ENCODE data around the gene KAZN.

DNA sequence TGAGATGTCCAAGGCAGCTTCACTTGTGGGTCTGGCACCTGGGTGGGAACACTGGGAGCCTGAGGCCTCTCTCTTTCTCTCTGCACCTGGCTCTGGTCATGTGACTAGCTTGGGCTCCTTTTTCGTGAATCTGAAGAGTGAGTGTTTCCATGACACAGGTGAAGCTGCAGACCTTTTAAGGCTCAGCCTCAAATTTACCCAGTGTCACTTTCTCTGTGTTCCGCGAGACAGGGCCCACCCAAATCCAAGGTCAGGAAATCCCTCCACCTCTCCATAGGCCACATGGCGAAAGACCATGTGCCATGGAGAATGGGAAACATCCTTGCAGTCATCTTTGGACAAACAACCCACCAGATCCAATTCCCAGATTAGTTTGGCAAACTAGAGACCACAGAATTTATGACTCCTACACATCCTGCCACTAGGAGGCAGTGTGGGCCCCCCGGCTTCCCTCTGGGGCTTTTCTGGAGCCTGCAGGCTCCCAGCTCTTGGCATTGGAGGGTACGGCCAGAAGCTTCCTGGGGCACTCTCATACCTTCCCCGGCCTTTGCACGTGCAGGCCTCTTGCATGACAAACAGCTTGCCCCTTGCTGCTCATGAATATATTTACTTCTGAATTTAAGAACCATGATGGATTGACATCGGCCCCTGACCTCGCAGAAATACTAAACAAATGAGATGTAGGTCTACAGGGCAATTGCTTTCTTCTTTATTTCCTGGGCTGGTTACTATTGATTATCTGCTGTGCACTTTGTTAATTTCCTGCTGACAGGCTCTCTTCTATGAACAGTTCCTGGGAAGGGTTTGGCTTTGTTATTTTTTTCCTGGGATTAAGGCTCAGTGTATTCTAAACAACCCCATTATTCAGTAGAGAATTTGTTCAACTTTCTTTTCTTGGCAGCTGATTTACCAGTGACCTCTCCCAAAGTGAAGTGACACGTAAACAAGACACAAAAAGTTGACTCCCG is 180.7 kb downstream of the KAZN start:
- TF ChIP-seq, protein P1, sequence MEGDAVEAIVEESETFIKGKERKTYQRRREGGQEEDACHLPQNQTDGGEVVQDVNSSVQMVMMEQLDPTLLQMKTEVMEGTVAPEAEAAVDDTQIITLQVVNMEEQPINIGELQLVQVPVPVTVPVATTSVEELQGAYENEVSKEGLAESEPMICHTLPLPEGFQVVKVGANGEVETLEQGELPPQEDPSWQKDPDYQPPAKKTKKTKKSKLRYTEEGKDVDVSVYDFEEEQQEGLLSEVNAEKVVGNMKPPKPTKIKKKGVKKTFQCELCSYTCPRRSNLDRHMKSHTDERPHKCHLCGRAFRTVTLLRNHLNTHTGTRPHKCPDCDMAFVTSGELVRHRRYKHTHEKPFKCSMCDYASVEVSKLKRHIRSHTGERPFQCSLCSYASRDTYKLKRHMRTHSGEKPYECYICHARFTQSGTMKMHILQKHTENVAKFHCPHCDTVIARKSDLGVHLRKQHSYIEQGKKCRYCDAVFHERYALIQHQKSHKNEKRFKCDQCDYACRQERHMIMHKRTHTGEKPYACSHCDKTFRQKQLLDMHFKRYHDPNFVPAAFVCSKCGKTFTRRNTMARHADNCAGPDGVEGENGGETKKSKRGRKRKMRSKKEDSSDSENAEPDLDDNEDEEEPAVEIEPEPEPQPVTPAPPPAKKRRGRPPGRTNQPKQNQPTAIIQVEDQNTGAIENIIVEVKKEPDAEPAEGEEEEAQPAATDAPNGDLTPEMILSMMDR (IDR thresholded peaks at IDR 0.05), result peak; percentile 10 to 28 (median 26)
- no peak for TF ChIP-seq POLR2A (IDR thresholded peaks at IDR 0.05)
